ENCODE measurements around the gene SFXN5. TPM values are rescaled to one million over a fixed set of nuclear protein-coding genes. Genes with fewer than 3 reads are reported as not detected.

The SFXN5 gene
- total and polyA plus RNA-seq, 2 of the 4 experiments (the other 2 are of a cell fraction) = 8.6 to 17.0 TPM

DNA sequence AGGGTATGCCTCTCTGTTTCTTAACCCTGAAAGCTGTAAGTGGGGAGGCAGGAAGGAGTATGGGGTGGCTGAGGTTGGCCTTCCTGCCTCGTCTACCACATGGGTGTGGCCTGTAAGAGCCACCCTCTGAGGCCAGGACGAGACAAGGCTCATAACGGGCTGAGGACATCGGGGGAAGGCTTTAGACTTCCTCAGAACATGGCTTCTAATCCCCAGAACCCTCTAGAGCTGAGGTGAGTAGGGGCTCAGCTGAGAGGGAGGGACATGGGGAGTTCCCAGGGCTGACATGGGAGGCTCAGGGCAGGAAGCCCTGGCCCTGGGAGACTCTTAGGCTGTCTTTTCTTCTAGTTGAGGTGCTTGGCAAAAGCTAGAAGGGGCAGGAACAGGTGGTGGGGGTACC is 117.5 kb downstream of the SFXN5 start:
- Histone ChIP-seq H2BK120ac (ENCODE audit: low read depth, low read length) (no peak overlapping the region), H3K79me1 (ENCODE audit: low read depth in 1 of 2, low read length in 2 of 2) (no peaks in the 10 kb centered on the region), H4K20me1 (ENCODE audit: insufficient read depth, low read length) (no peaks in the 10 kb centered on the region), H2BK20ac (ENCODE audit: low read depth, low read length) (no peak overlapping the region), H3K27ac (ENCODE audit: insufficient read depth, low read length) (no peak overlapping the region), H3K18ac (ENCODE audit: low read depth, low read length) (no peak overlapping the region), H3K56ac (ENCODE audit: extremely low read depth, insufficient read depth, low read length) (no peak overlapping the region), H2BK5ac (ENCODE audit: low read depth, low read length, poor library complexity, severe bottlenecking) (no peak overlapping the region), H3K14ac (replicated peaks; ENCODE audit: low read depth, low read length) (no peak overlapping the region), H2AK5ac (ENCODE audit: low read depth, low read length) (no peak overlapping the region), H3K9me3 (ENCODE audit: control insufficient read depth, insufficient read depth, low read length) (no peaks in the 10 kb centered on the region), H4K8ac (ENCODE audit: low read depth in 2 of 2, low read length in 2 of 2) (no peak overlapping the region), H3K27me3 (ENCODE audit: control insufficient read depth, insufficient read depth, low read length) (no peaks in the 10 kb centered on the region), H3K4me2 (ENCODE audit: low read depth, low read length) (no peak overlapping the region), H2BK15ac (ENCODE audit: low read depth, low read length) (no peak overlapping the region), H3K23ac (ENCODE audit: low read depth, low read length) (no peak overlapping the region), H2AFZ (replicated peaks; ENCODE audit: low read length, poor library complexity) (no peak overlapping the region), H3K4me1 (ENCODE audit: control insufficient read depth, insufficient read depth, low read length) (no peaks in the 10 kb centered on the region), H3K9ac (ENCODE audit: low read depth, low read length) (no peak overlapping the region), H2AK9ac (replicated peaks; ENCODE audit: low read depth, low read length, poor library complexity) (no peak overlapping the region), H4K5ac (ENCODE audit: low read depth, low read length) (no peak overlapping the region), H3K9me1 (ENCODE audit: insufficient read depth, low read length) (peaks cover 3% of the 10 kb centered on the region; the same call in 1 of the 2 replicates), H4K91ac (ENCODE audit: insufficient read depth, low read depth, low read length) (no peak overlapping the region), H3K36me3 (ENCODE audit: control insufficient read depth, insufficient read depth, low read length) (no peaks in the 10 kb centered on the region; the same call in 1 of the 2 replicates), H3K4me3 (ENCODE audit: insufficient read depth, low read depth, low read length) (no peak overlapping the region), H3K4ac (ENCODE audit: low read depth, low read length) (no peak overlapping the region)
- ATAC-seq (ENCODE audit: low read depth) = no peak
- no TSS peak for BruUV-seq (replicated peaks)
- dilution Hi-C loops (cut with HindIII; ENCODE audit: low sequenced_read_pairs, unreplicated experiment) (no loop called here), in situ Hi-C loops (cut with MboI; ENCODE audit: low sequenced_read_pairs) (no loop called here), intact Hi-C loops (cut with micrococcal nuclease) (no loop called here)
- no peak for DNase-seq
- whole genome bisulfite sequencing, 2 experiments (ENCODE audit: extremely low coverage in 2 of 2, insufficient read length in 1 of 2) = no CpG with 5 or more reads among the region's 4 CpGs
- POLR2A ChIA-PET (ENCODE audit: unreplicated experiment) = no interaction called here
- CTCF ChIA-PET = no interaction called here
- TF ChIP-seq POLR2A (IDR thresholded peaks at IDR 0.05; ENCODE audit: low read depth, low read length) = no peak
- no peak for TF ChIP-seq SMC3 (IDR thresholded peaks at IDR 0.05; ENCODE audit: low read depth, low read length)
- TF ChIP-seq NFE2L2 (IDR thresholded peaks at IDR 0.05; ENCODE audit: low read depth, low read length) = no peak
- no peak for TF ChIP-seq RFX5 (IDR thresholded peaks at IDR 0.05; ENCODE audit: low read depth, low read length)
- TF ChIP-seq MXI1 (IDR thresholded peaks at IDR 0.05; ENCODE audit: borderline replicate concordance, low read depth, low read length) = no peak
- no peak for TF ChIP-seq CEBPB (IDR thresholded peaks at IDR 0.05; ENCODE audit: low read depth, low read length)
- TF ChIP-seq, protein P1, sequence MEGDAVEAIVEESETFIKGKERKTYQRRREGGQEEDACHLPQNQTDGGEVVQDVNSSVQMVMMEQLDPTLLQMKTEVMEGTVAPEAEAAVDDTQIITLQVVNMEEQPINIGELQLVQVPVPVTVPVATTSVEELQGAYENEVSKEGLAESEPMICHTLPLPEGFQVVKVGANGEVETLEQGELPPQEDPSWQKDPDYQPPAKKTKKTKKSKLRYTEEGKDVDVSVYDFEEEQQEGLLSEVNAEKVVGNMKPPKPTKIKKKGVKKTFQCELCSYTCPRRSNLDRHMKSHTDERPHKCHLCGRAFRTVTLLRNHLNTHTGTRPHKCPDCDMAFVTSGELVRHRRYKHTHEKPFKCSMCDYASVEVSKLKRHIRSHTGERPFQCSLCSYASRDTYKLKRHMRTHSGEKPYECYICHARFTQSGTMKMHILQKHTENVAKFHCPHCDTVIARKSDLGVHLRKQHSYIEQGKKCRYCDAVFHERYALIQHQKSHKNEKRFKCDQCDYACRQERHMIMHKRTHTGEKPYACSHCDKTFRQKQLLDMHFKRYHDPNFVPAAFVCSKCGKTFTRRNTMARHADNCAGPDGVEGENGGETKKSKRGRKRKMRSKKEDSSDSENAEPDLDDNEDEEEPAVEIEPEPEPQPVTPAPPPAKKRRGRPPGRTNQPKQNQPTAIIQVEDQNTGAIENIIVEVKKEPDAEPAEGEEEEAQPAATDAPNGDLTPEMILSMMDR (conservative IDR thresholded peaks at IDR 0.05; ENCODE audit: low read depth, low read length) = no peak
- no peak for TF ChIP-seq RCOR1 (IDR thresholded peaks at IDR 0.05; ENCODE audit: insufficient replicate concordance, low read length)
- TF ChIP-seq, protein P2, sequence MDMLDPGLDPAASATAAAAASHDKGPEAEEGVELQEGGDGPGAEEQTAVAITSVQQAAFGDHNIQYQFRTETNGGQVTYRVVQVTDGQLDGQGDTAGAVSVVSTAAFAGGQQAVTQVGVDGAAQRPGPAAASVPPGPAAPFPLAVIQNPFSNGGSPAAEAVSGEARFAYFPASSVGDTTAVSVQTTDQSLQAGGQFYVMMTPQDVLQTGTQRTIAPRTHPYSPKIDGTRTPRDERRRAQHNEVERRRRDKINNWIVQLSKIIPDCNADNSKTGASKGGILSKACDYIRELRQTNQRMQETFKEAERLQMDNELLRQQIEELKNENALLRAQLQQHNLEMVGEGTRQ (IDR thresholded peaks at IDR 0.05; ENCODE audit: low read depth, low read length) = no peak
- no peak for TF ChIP-seq RAD21 (IDR thresholded peaks at IDR 0.05; ENCODE audit: low read length)
- TF ChIP-seq MAFK (IDR thresholded peaks at IDR 0.05; ENCODE audit: low read depth, low read length) = no peak
- no peak for TF ChIP-seq BHLHE40 (IDR thresholded peaks at IDR 0.05; ENCODE audit: low read depth, low read length)
- no peak for TF ChIP-seq MAZ (IDR thresholded peaks at IDR 0.05; ENCODE audit: borderline replicate concordance, low read depth, low read length)
- no peak for TF ChIP-seq FOS (IDR thresholded peaks at IDR 0.05; ENCODE audit: low read depth, low read length)
- TF ChIP-seq, protein P3, sequence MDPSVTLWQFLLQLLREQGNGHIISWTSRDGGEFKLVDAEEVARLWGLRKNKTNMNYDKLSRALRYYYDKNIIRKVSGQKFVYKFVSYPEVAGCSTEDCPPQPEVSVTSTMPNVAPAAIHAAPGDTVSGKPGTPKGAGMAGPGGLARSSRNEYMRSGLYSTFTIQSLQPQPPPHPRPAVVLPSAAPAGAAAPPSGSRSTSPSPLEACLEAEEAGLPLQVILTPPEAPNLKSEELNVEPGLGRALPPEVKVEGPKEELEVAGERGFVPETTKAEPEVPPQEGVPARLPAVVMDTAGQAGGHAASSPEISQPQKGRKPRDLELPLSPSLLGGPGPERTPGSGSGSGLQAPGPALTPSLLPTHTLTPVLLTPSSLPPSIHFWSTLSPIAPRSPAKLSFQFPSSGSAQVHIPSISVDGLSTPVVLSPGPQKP (IDR thresholded peaks at IDR 0.05; ENCODE audit: borderline replicate concordance, low read depth, low read length) = no peak
- TF ChIP-seq CHD1 (IDR thresholded peaks at IDR 0.05; ENCODE audit: low read depth, low read length) = no peak

Measured in IMR-90 (cell line).